Esophagus muscularis mucosa (tissue), 3 donors: ENCODE results near the gene EHD4.

Experiments
- CTCF ChIP-seq, 3 experiments: fragments of 200-600 bp in 2 of 3; fragments of 450-650 bp in 1 of 3; sonication (generic) in 2 of 3; IDR thresholded peaks; one replicate each; pipeline ENCODE4 v1.5.1; 2017 to 2019; ENCODE audit warnings: antibody characterized with exemption in 3 of 3, mild to moderate bottlenecking in 2 of 3, moderate library complexity in 1 of 3
- POLR2A ChIP-seq: fragments of 450-650 bp; IDR thresholded peaks from one replicate; pipeline ENCODE4 v1.6.1; 2017; ENCODE audit warnings: antibody characterized with exemption, moderate library complexity, mild to moderate bottlenecking, low read depth
- POLR2AphosphoS5 ChIP-seq, 2 donors: sonication (generic); formaldehyde crosslinking; IDR thresholded peaks; one replicate each; pipeline ENCODE4 v1.6.1; 2017; ENCODE audit warnings: antibody characterized with exemption in 2 of 2

- TF ChIP-seq CTCF (IDR thresholded peaks at IDR 0.05) (no peak), POLR2A (no peak), POLR2AphosphoS5 (IDR thresholded peaks at IDR 0.05) (no peak)
Measured at GRCh38 chr15:41939986-41940385, 32.4 kb downstream of the EHD4 start.
